Activated CD8-positive, alpha-beta memory T cell treated with anti-CD3 and anti-CD28 coated beads, Interleukin-2, amount 10 ng/mL, durations not matched to agents 7 days and 5 days (primary cell): ENCODE measurements around the gene MAP4. TPM values are rescaled to one million over a fixed set of nuclear protein-coding genes. Genes with fewer than 3 reads are reported as not detected.
A peak's percentile ranks its signal among the peaks of the same experiment; 100 is the strongest.

Source experiments
- ATAC-seq: fragments of 150-1000 bp; cut with Tn5 transposase; one replicate; pipeline ENCODE4 v1.10.0; 2021; ENCODE audit warnings: moderate library complexity
- CTCF ChIA-PET: fragments of 350-600 bp; sonication (Branson Sonifier 250); formaldehyde crosslinking; loops from one replicate; lab custom pipeline; 2021; ENCODE audit warnings: antibody characterized with exemption; lab: Charles Lee
- DNase-seq: peaks from one replicate; pipeline ENCODE4 v3.0.0-alpha.2; 2020
- H3K27ac Mint-ChIP-seq: one replicate; pipeline ENCODE4 v1.8.0; 2021; ENCODE audit warnings: mild to moderate bottlenecking, mixed read lengths
- H3K27me3 Mint-ChIP-seq: one replicate; pipeline ENCODE4 v1.8.0; 2021; ENCODE audit warnings: mixed read lengths
- H3K36me3 Mint-ChIP-seq: one replicate; pipeline ENCODE4 v1.8.0; 2021; ENCODE audit warnings: mild to moderate bottlenecking, mixed read lengths
- H3K4me1 Mint-ChIP-seq: one replicate; pipeline ENCODE4 v1.8.0; 2021; ENCODE audit warnings: mixed read lengths
- H3K4me3 Mint-ChIP-seq: one replicate; pipeline ENCODE4 v1.8.0; 2021; ENCODE audit warnings: mild to moderate bottlenecking, moderate library complexity, mixed read lengths
- H3K9me3 Mint-ChIP-seq: one replicate; pipeline ENCODE4 v1.8.0; 2022; ENCODE audit warnings: low read depth, mixed read lengths
- microRNA-seq: library from miRNA; unstranded; fragments of <30 nt; microRNA quantifications from one replicate; pipeline ENCODE4 v1.2.0, GENCODE V29; 2022
- total RNA-seq, 2 experiments: library from RNA; stranded (reverse); gene quantifications; one replicate each; pipeline ENCODE4 v1.2.3, GENCODE V29; 2021

MAP4 gene
- total RNA-seq, 2 experiments from 2014 or later: 126 to 131 TPM

DNA sequence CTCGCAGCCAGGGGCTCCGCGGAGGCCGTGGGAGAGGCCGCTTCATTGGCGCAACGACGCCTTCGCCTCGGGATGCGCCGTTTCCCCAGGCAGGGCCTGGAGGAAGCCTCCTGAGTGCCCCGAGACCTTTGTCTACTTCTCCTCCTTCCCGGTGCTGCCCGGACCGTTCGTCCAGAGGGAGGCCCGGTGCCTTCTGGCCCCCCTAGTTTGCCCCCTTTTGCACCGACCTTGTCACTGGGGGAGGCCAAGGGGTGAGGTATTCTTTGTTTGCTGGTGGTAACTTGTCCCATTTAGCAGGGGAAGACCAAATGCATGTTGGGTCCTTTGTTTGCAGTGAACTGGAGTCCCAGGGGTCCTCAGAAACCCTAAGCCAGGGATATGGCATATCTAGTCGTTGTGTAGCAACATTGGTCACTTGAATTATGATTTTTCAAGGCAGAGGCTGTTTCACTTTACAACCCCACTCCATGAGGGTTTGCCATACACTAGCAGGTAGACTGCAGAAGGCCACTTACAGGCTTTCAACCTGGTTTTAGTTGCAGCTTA lies 212.7 kb downstream of the MAP4 start:
- H3K4me3 Mint-ChIP-seq: peak overlapping the region; percentile 89
- H3K9me3 Mint-ChIP-seq: no peaks in the 10 kb centered on the region

GRCh38 chr3:47802734-47803479 lies 213.3 kb downstream of the MAP4 start, which contains the start of gene DHX30:
Gene DHX30 (plus strand): TSS chr3:47803138. CDS start chr3:47810684, 7,546 bp downstream.
- Mint-ChIP-seq H3K9me3 (no peaks in the 10 kb centered on the region), H3K4me1 (peaks cover 28% of the 10 kb centered on the region), H3K4me3 (peak within 1 kb of the TSS; percentile 89), H3K27ac (peak within 1 kb of the TSS; percentile 93), H3K27me3 (no peaks in the 10 kb centered on the region), H3K36me3 (peaks cover 9% of the 10 kb centered on the region)
- CTCF ChIA-PET: interaction anchor here (0.8 to 3.0 kb wide), 6 partner anchors 9 to 382 kb away, joined by 3 to 14 read pairs (median 4); no protein-coding TSS in a partner anchor
- ATAC-seq: peak; percentile 92
- DNase-seq: peak; percentile 88

More for the DNA sequence above, 212.7 kb downstream of the MAP4 start:
- DNase-seq (peak; percentile 64), ATAC-seq (no peak)
- CTCF ChIA-PET: interaction anchor here (1.1 to 2.2 kb wide), 2 partner anchors 21 to 288 kb away, joined by 3 to 22 read pairs; no protein-coding TSS in a partner anchor
- Mint-ChIP-seq H3K36me3 (peaks cover 9% of the 10 kb centered on the region), H3K4me1 (peaks cover 28% of the 10 kb centered on the region), H3K27ac (peak overlapping the region; percentile 89), H3K27me3 (no peaks in the 10 kb centered on the region)

Small RNA genes within 50 kb of the gene (microRNA-seq; reads per million reads assigned to microRNA genes)
- gene MIR1226: 34.5 reads per million, percentile 52 among the genes with 10 or more reads in this experiment

Other genes starting within 250 kb of the MAP4 start
- 100 to 1,000 TPM in 1 of 2 experiments, 10 to 100 TPM in 1; 84.3 to 111 TPM for gene SMARCC1, start 234.5 kb downstream of the MAP4 start, total RNA-seq
- 10 to 100 TPM; 84.8 to 95.6 TPM for gene DHX30, start 213.3 kb downstream of the MAP4 start, total RNA-seq
- gene CDC25A, start 172.0 kb upstream of the MAP4 start, total RNA-seq: 10 to 100 TPM; 33.1 to 39.4 TPM
- gene CAMP, start 207.1 kb upstream of the MAP4 start, total RNA-seq: not detected
- gene ZNF589, start 224.7 kb upstream of the MAP4 start, total RNA-seq: 10 to 100 TPM; 25.3 to 36.3 TPM